ENCODE measurements around the gene IGLL5.

DNA sequence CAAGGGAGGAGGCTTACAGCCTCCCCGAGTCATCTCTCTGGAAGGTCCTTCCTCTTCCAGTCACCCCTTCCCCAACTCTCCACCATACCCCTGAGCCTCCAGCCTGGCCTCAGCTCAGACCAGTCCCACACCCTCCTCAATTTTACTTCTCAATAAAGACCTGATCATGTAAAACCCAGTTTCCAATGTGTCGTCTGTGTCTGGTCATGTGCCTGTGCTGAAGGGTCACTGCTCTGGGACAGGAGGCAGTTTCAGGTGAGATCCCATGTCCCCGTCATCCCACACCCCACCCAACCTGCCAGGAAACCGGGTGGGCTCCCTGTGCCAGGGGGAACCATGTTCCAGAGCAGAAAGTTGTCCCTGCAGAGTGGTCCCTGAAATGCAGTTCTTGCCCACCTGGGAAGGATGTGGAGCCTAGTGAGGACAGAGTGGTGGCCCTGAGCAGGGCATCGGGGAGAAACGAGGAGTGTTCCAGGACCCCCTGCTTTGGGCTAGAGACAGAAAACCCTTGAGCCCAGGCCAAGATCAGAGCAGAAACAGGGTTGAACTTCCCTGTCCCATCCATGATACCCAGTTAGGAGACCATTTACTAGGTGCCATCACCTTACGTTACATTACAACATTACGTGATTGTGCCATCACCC, 19.4 kb downstream of the IGLL5 start:
- TF ChIP-seq, protein P1, sequence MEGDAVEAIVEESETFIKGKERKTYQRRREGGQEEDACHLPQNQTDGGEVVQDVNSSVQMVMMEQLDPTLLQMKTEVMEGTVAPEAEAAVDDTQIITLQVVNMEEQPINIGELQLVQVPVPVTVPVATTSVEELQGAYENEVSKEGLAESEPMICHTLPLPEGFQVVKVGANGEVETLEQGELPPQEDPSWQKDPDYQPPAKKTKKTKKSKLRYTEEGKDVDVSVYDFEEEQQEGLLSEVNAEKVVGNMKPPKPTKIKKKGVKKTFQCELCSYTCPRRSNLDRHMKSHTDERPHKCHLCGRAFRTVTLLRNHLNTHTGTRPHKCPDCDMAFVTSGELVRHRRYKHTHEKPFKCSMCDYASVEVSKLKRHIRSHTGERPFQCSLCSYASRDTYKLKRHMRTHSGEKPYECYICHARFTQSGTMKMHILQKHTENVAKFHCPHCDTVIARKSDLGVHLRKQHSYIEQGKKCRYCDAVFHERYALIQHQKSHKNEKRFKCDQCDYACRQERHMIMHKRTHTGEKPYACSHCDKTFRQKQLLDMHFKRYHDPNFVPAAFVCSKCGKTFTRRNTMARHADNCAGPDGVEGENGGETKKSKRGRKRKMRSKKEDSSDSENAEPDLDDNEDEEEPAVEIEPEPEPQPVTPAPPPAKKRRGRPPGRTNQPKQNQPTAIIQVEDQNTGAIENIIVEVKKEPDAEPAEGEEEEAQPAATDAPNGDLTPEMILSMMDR (optimal IDR thresholded peaks at IDR 0.05 in 1 of 3, IDR thresholded peaks at IDR 0.05 in 1 of 3, conservative IDR thresholded peaks at IDR 0.05 in 1 of 3; ENCODE audit: extremely low read depth in 1 of 3, insufficient read depth in 2 of 3, low read length in 3 of 3), result no peak
- TF ChIP-seq EZH2 (IDR thresholded peaks at IDR 0.05; ENCODE audit: low read length), result no peak
